Measurements from ENCODE around the gene HHAT. TPM values are rescaled to one million over a fixed set of nuclear protein-coding genes. Genes with fewer than 3 reads are reported as not detected.
A peak's percentile ranks its signal among the peaks of the same experiment; 100 is the strongest.

Gene HHAT
- total and polyA plus RNA-seq, 2 of the 13 experiments (the other 11 are each of a cell fraction or from before 2014, with no cell fraction given), result 2.6 to 4.9 TPM

- TF ChIP-seq ZNF589 (CRISPR knock-in tag; conservative IDR thresholded peaks at IDR 0.05) (no peak), STAG1 (CRISPR knock-in tag; IDR thresholded peaks at IDR 0.05) (peak; percentile 52), ZNF678 (CRISPR knock-in tag; IDR thresholded peaks at IDR 0.05) (no peak), ZNF652 (CRISPR knock-in tag; IDR thresholded peaks at IDR 0.05; ENCODE audit: borderline replicate concordance, low read depth) (peak; percentile 96), ZNF510 (CRISPR knock-in tag; IDR thresholded peaks at IDR 0.05; ENCODE audit: low read depth) (0 out of 2 replicates have a peak, but pooled peaks have one; percentile 4), AHDC1 (CRISPR knock-in tag; IDR thresholded peaks at IDR 0.05; ENCODE audit: borderline replicate concordance) (peak; percentile 85; the same call in 1 of the 2 replicates), SOX5 (CRISPR knock-in tag; IDR thresholded peaks at IDR 0.05; ENCODE audit: borderline replicate concordance) (peak; percentile 92), GRHL1 (CRISPR knock-in tag; conservative IDR thresholded peaks at IDR 0.05) (no peak), FOXA1 (IDR thresholded peaks at IDR 0.05) (no peak), FOXA1 (CRISPR knock-in tag; IDR thresholded peaks at IDR 0.05) (peak; percentile 88), SMAD9 (CRISPR knock-in tag; IDR thresholded peaks at IDR 0.05) (no peak), HDAC1 (CRISPR knock-in tag; IDR thresholded peaks at IDR 0.05) (0 out of 2 replicates have a peak, but pooled peaks have one; percentile 44), WIZ (CRISPR knock-in tag; IDR thresholded peaks at IDR 0.05) (no peak), U2AF2 (IDR thresholded peaks at IDR 0.05; ENCODE audit: low read depth, low read length) (no peak), POLR2A (IDR thresholded peaks at IDR 0.05; ENCODE audit: insufficient read depth in 1 of 2, low read depth in 2 of 2, low read length in 2 of 2) (peak; percentile 85 to 100), BRF2 (CRISPR knock-in tag; IDR thresholded peaks at IDR 0.05) (peak; percentile 90), FOXO1 (CRISPR knock-in tag; IDR thresholded peaks at IDR 0.05) (peak; percentile 63; the same call in 1 of the 2 replicates), RELA (CRISPR knock-in tag; IDR thresholded peaks at IDR 0.05) (no peak), ZNF513 (CRISPR knock-in tag; conservative IDR thresholded peaks at IDR 0.05) (no peak)
Measured at GRCh38 chr1:210373878-210374599, 45.3 kb downstream of the HHAT start (continued).
